ENCODE results near the gene BPIFB4.

BPIFB4 gene

DNA sequence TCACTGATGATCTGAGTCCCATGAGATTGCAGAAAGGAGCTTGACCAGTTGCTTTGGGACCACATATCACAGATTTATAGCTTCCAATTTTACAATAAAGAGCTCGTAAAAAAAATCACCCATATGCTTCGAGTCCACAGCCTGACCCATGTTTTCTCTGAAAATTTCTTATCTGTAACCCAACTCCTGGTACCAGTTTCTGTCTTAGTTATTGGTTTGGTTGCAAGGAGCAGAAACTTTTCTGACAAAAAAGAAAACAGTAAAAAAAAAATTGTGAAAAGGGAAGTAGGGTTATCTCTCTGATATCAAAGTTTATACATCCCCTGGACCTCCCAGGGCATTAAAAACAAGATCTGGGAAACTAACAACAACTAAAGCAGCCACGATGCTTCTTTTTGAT, 57.8 kb downstream of the BPIFB4 start:
- no peaks in the 10 kb centered on the region for H3K79me1 ChIP-seq (ENCODE audit: low read depth, low read length)
- H2BK5ac ChIP-seq (ENCODE audit: low read length), result no peak overlapping the region
- H3K27ac ChIP-seq (replicated peaks; ENCODE audit: low read length), result no peak overlapping the region
- no peak overlapping the region for H4K91ac ChIP-seq (ENCODE audit: low read depth, low read length, poor library complexity)
- H3K4ac ChIP-seq (ENCODE audit: low read length), result no peak overlapping the region
- no peak overlapping the region for H3K23ac ChIP-seq (ENCODE audit: low read depth, low read length, poor library complexity)
- no peak overlapping the region for H3K4me3 ChIP-seq (ENCODE audit: low read length in 2 of 2)
- no peak overlapping the region for H2BK120ac ChIP-seq (ENCODE audit: low read depth, low read length)
- H3K9me3 ChIP-seq (replicated peaks in 1 of 2; ENCODE audit: control insufficient read depth in 2 of 2, insufficient read depth in 1 of 2, low read depth in 1 of 2, low read length in 2 of 2), result peaks cover 0 to 6% of the 10 kb centered on the region in 2 donors
- WGBS, 2 donors (ENCODE audit: extremely low coverage in 2 of 2, insufficient read length in 2 of 2, insufficient replicate concordance in 1 of 2), result no CpG with 5 or more reads among the region's 3 CpGs
- peaks cover 0 to 9% of the 10 kb centered on the region in 2 donors for H3K4me1 ChIP-seq (ENCODE audit: control insufficient read depth in 2 of 2, insufficient read depth in 1 of 2, low read depth in 1 of 2, low read length in 2 of 2)
- no peak overlapping the region for H2BK12ac ChIP-seq (ENCODE audit: low read length)
- no peak overlapping the region for H3K18ac ChIP-seq (ENCODE audit: low read length)
- DNase-seq (ENCODE audit: low spot score), result no peak
- no peaks in the 10 kb centered on the region for H3K27me3 ChIP-seq (ENCODE audit: control insufficient read depth in 3 of 3, insufficient read depth in 3 of 3, low read depth in 1 of 3, low read length in 3 of 3)
- H2AFZ ChIP-seq (ENCODE audit: low read length), result no peak overlapping the region
- no peak overlapping the region for H3K4me2 ChIP-seq (ENCODE audit: insufficient read depth, low read length, poor library complexity, severe bottlenecking)
- H2AK5ac ChIP-seq (ENCODE audit: low read depth, low read length), result no peak overlapping the region
- H3K14ac ChIP-seq (ENCODE audit: low read length), result no peak overlapping the region
- no peaks in the 10 kb centered on the region for H3K36me3 ChIP-seq (replicated peaks in 1 of 2; ENCODE audit: control insufficient read depth in 2 of 2, insufficient read depth in 2 of 2, low read length in 2 of 2)
- no peak overlapping the region for H3K9ac ChIP-seq (ENCODE audit: low read depth, low read length, poor library complexity)
- H4K8ac ChIP-seq (ENCODE audit: low read depth, low read length), result no peak overlapping the region
- no peak overlapping the region for H2BK15ac ChIP-seq (ENCODE audit: low read length)

DNA sequence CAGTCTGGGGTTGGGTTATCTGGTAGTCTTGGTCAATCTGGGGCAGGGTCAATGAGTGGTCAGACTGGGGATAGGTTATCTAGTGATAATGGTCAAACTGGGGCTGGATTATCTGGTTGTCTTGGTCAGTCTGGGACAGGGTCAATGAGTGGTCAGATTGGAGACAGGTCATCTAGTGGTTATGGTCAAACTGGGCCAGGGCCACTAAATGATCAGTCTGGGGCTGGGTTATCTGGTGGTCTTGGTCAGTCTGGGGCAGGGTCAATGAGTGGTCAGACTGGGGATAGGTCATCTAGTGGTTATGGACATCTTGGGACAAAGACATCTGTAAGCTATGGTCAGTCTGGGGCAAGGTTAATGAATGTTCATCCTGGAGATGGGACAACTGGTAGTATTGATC, 60.0 kb downstream of the BPIFB4 start:
- Histone ChIP-seq H3K79me1 (ENCODE audit: low read depth, low read length) (no peaks in the 10 kb centered on the region), H3K4me2 (ENCODE audit: insufficient read depth, low read length, poor library complexity, severe bottlenecking) (no peak overlapping the region), H4K91ac (ENCODE audit: low read depth, low read length, poor library complexity) (no peak overlapping the region), H3K14ac (ENCODE audit: low read length) (no peak overlapping the region), H4K8ac (ENCODE audit: low read depth, low read length) (no peak overlapping the region), H2BK5ac (ENCODE audit: low read length) (no peak overlapping the region), H3K23ac (ENCODE audit: low read depth, low read length, poor library complexity) (no peak overlapping the region), H3K4ac (ENCODE audit: low read length) (no peak overlapping the region), H2AK5ac (ENCODE audit: low read depth, low read length) (no peak overlapping the region), H3K4me3 (ENCODE audit: low read length in 2 of 2) (no peak overlapping the region), H2BK15ac (ENCODE audit: low read length) (no peak overlapping the region), H2BK12ac (ENCODE audit: low read length) (no peak overlapping the region), H3K27ac (replicated peaks; ENCODE audit: low read length) (no peak overlapping the region), H3K9me3 (replicated peaks in 1 of 2; ENCODE audit: control insufficient read depth in 2 of 2, insufficient read depth in 1 of 2, low read depth in 1 of 2, low read length in 2 of 2) (peaks cover 0 to 6% of the 10 kb centered on the region in 2 donors), H3K27me3 (ENCODE audit: control insufficient read depth in 3 of 3, insufficient read depth in 3 of 3, low read depth in 1 of 3, low read length in 3 of 3) (no peaks in the 10 kb centered on the region), H3K18ac (ENCODE audit: low read length) (no peak overlapping the region), H3K36me3 (replicated peaks in 1 of 2; ENCODE audit: control insufficient read depth in 2 of 2, insufficient read depth in 2 of 2, low read length in 2 of 2) (no peaks in the 10 kb centered on the region), H2AFZ (ENCODE audit: low read length) (no peak overlapping the region), H3K9ac (ENCODE audit: low read depth, low read length, poor library complexity) (no peak overlapping the region), H2BK120ac (ENCODE audit: low read depth, low read length) (no peak overlapping the region), H3K4me1 (ENCODE audit: control insufficient read depth in 2 of 2, insufficient read depth in 1 of 2, low read depth in 1 of 2, low read length in 2 of 2) (no peaks in the 10 kb centered on the region)
- no peak for DNase-seq (ENCODE audit: low spot score)

DNA sequence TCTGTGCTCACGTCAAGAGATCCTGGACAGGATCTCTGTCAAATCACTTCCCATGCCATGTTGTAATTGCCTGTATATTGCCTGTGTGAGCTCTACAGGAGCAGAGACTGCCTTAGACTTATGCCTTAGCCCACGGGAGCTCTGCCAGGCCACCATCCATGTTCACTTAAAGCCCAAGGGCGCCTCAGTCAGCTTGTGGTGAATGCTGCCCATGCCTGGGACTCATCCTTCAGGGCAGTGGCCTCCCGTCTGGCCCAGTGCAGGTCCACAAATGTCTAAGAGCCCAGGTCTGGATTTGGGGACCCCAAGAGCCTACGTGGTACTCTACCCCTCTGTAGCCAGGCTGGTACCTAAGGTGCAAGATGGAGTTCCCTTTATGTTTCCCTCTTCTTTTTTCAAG, 66.1 kb downstream of the BPIFB4 start:
- no peak overlapping the region for H2BK12ac ChIP-seq (ENCODE audit: low read length)
- no peak overlapping the region for H3K14ac ChIP-seq (ENCODE audit: low read length)
- no peak overlapping the region for H4K91ac ChIP-seq (ENCODE audit: low read depth, low read length, poor library complexity)
- no peaks in the 10 kb centered on the region for H3K79me1 ChIP-seq (ENCODE audit: low read depth, low read length)
- no peak for DNase-seq (ENCODE audit: low spot score)
- no peaks in the 10 kb centered on the region for H3K9me3 ChIP-seq (replicated peaks in 1 of 2; ENCODE audit: control insufficient read depth in 2 of 2, insufficient read depth in 1 of 2, low read depth in 1 of 2, low read length in 2 of 2)
- no peak overlapping the region for H4K8ac ChIP-seq (ENCODE audit: low read depth, low read length)
- no peak overlapping the region for H3K23ac ChIP-seq (ENCODE audit: low read depth, low read length, poor library complexity)
- no peak overlapping the region for H2BK5ac ChIP-seq (ENCODE audit: low read length)
- H3K27ac ChIP-seq (replicated peaks; ENCODE audit: low read length), result no peak overlapping the region
- no peak overlapping the region for H3K4ac ChIP-seq (ENCODE audit: low read length)
- no peaks in the 10 kb centered on the region for H3K36me3 ChIP-seq (replicated peaks in 1 of 2; ENCODE audit: control insufficient read depth in 2 of 2, insufficient read depth in 2 of 2, low read length in 2 of 2)
- no peaks in the 10 kb centered on the region for H3K4me1 ChIP-seq (ENCODE audit: control insufficient read depth in 2 of 2, insufficient read depth in 1 of 2, low read depth in 1 of 2, low read length in 2 of 2)
- H2BK120ac ChIP-seq (ENCODE audit: low read depth, low read length), result no peak overlapping the region
- no CpG with 5 or more reads among the region's 5 CpGs for WGBS, 2 donors (ENCODE audit: extremely low coverage in 2 of 2, insufficient read length in 2 of 2, insufficient replicate concordance in 1 of 2)
- no peak overlapping the region for H2AFZ ChIP-seq (ENCODE audit: low read length)
- H3K4me2 ChIP-seq (ENCODE audit: insufficient read depth, low read length, poor library complexity, severe bottlenecking), result no peak overlapping the region
- no peaks in the 10 kb centered on the region for H3K27me3 ChIP-seq (ENCODE audit: control insufficient read depth in 3 of 3, insufficient read depth in 3 of 3, low read depth in 1 of 3, low read length in 3 of 3)
- no peak overlapping the region for H2AK5ac ChIP-seq (ENCODE audit: low read depth, low read length)
- H3K9ac ChIP-seq (ENCODE audit: low read depth, low read length, poor library complexity), result no peak overlapping the region
- no peak overlapping the region for H2BK15ac ChIP-seq (ENCODE audit: low read length)
- H3K4me3 ChIP-seq (ENCODE audit: low read length in 2 of 2), result no peak overlapping the region
- H3K18ac ChIP-seq (ENCODE audit: low read length), result no peak overlapping the region

DNA sequence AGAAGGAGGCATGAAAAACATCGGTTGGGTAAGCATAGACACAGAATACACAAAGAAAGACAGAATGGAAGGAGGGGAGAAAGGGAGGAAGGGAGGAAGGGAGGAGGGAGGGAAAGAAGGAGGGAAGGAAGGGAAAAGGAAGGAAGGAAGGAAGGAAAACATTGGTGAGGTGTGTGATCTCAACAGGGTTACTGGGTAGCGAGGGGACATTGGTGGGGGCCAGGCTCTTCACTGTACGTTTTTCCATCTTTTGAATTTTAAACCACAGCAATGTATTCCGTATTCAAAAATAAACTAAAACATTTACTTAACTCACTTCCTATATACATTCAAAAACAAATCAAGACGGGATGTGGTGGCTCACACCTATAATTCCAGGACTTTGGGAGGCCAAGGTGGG, 67.9 kb downstream of the BPIFB4 start:
- H4K8ac ChIP-seq (ENCODE audit: low read depth, low read length), result no peak overlapping the region
- 100% methylated on average over 1 of the region's 5 CpGs for WGBS, 2 donors (ENCODE audit: extremely low coverage in 2 of 2, insufficient read length in 2 of 2, insufficient replicate concordance in 1 of 2)

More for the DNA sequence above, 67.9 kb downstream of the BPIFB4 start:
- Histone ChIP-seq H4K91ac (ENCODE audit: low read depth, low read length, poor library complexity) (no peak overlapping the region), H3K4ac (ENCODE audit: low read length) (no peak overlapping the region), H2BK12ac (ENCODE audit: low read length) (no peak overlapping the region), H3K4me1 (ENCODE audit: control insufficient read depth in 2 of 2, insufficient read depth in 1 of 2, low read depth in 1 of 2, low read length in 2 of 2) (no peaks in the 10 kb centered on the region), H3K79me1 (ENCODE audit: low read depth, low read length) (no peaks in the 10 kb centered on the region), H3K9ac (ENCODE audit: low read depth, low read length, poor library complexity) (no peak overlapping the region), H3K4me3 (ENCODE audit: low read length in 2 of 2) (no peak overlapping the region), H3K27me3 (ENCODE audit: control insufficient read depth in 3 of 3, insufficient read depth in 3 of 3, low read depth in 1 of 3, low read length in 3 of 3) (no peaks in the 10 kb centered on the region), H2AFZ (ENCODE audit: low read length) (no peak overlapping the region), H3K23ac (ENCODE audit: low read depth, low read length, poor library complexity) (no peak overlapping the region), H3K9me3 (replicated peaks in 1 of 2; ENCODE audit: control insufficient read depth in 2 of 2, insufficient read depth in 1 of 2, low read depth in 1 of 2, low read length in 2 of 2) (no peaks in the 10 kb centered on the region), H3K36me3 (replicated peaks in 1 of 2; ENCODE audit: control insufficient read depth in 2 of 2, insufficient read depth in 2 of 2, low read length in 2 of 2) (no peaks in the 10 kb centered on the region), H2BK5ac (ENCODE audit: low read length) (no peak overlapping the region), H2AK5ac (ENCODE audit: low read depth, low read length) (no peak overlapping the region), H3K4me2 (ENCODE audit: insufficient read depth, low read length, poor library complexity, severe bottlenecking) (no peak overlapping the region), H2BK15ac (ENCODE audit: low read length) (no peak overlapping the region), H3K18ac (ENCODE audit: low read length) (no peak overlapping the region), H3K27ac (replicated peaks; ENCODE audit: low read length) (no peak overlapping the region), H3K14ac (ENCODE audit: low read length) (no peak overlapping the region), H2BK120ac (ENCODE audit: low read depth, low read length) (no peak overlapping the region)
- DNase-seq (ENCODE audit: low spot score), result no peak
